IMR-90 (cell line): ENCODE results near the gene TIMELESS.

Experiments
- CEBPB ChIP-seq: IDR thresholded peaks from 2 replicates; pipeline ENCODE4 v1.6.1; 2012; ENCODE audit warnings: low read depth, low read length, improper control_type of control experiment
- CTCF ChIP-seq: conservative IDR thresholded peaks from 2 replicates; pipeline ENCODE4 v1.5.1; 2012; ENCODE audit warnings: mild to moderate bottlenecking, low read depth, low read length, improper control_type of control experiment
- FOS ChIP-seq: fragments of 150-350 bp; IDR thresholded peaks from 2 replicates; pipeline ENCODE4 v1.6.1; 2016; ENCODE audit warnings: low read depth, low read length
- MAZ ChIP-seq: IDR thresholded peaks from 2 replicates; pipeline ENCODE4 v1.6.1; 2012; ENCODE audit warnings: low read depth, mild to moderate bottlenecking, low read length, improper control_type of control experiment, moderate library complexity, borderline replicate concordance
- POLR2A ChIP-seq: IDR thresholded peaks from 2 replicates; pipeline ENCODE4 v1.6.1; 2012; ENCODE audit warnings: mild to moderate bottlenecking, low read depth, low read length

GRCh38 chr12:56366948-56367347 is 82.3 kb downstream of the TIMELESS start:
- TF ChIP-seq POLR2A (no peak), CTCF (no peak), MAZ (no peak), CEBPB (no peak), FOS (no peak)
